ENCODE data around the gene CERS3. TPM values are rescaled to one million over a fixed set of nuclear protein-coding genes. Genes with fewer than 3 reads are reported as not detected.

The CERS3 gene
- total RNA-seq, 2 experiments from 2014 or later = 0.21 to 0.25 TPM

- Mint-ChIP-seq H3K27me3 (ENCODE audit: low read depth) (no peaks in the 10 kb centered on the region), H3K4me1 (ENCODE audit: low read depth) (no peaks in the 10 kb centered on the region), H3K36me3 (ENCODE audit: low read depth) (no peaks in the 10 kb centered on the region), H3K9me3 (no peaks in the 10 kb centered on the region), H3K27ac (no peak overlapping the region), H3K4me3 (no peak overlapping the region)
- no peak for DNase-seq
- CTCF ChIA-PET = no interaction called here
- intact Hi-C loops (cut with micrococcal nuclease) = no loop called here
Measured at GRCh38 chr15:100495861-100496260, 32.9 kb downstream of the CERS3 start.

- CTCF ChIA-PET = no interaction called here
Measured at GRCh38 chr15:100493213-100493612, 35.5 kb downstream of the CERS3 start.

DNA sequence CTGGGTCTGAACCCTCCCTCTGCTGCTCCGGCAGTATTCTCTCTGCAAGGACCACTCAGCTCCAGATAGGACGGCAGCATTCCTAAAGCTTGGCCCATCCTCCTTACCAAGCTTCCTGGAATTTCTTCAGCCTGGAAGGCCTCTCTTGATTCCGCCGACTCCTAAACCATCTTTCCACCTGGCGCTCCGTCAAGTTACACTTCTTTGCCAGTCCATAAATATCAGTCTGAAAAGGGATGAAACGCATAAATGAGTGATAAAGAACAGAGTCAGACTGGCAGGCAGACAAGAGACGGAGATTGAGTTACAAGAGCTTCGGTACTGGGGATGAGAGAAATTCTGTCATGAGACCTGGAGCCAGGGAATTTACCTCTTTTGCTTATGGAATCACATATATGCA lies 44.3 kb downstream of the CERS3 start:
- intact Hi-C loops (cut with micrococcal nuclease) = no loop called here
- CTCF ChIA-PET = no interaction called here
- peaks cover under 1% of the 10 kb centered on the region for H3K9me3 Mint-ChIP-seq
- H3K27ac Mint-ChIP-seq = no peak overlapping the region
- H3K27me3 Mint-ChIP-seq (ENCODE audit: low read depth) = no peaks in the 10 kb centered on the region
- H3K36me3 Mint-ChIP-seq (ENCODE audit: low read depth) = peaks cover under 1% of the 10 kb centered on the region
- DNase-seq = no peak
- H3K4me1 Mint-ChIP-seq (ENCODE audit: low read depth) = no peaks in the 10 kb centered on the region
- no peak overlapping the region for H3K4me3 Mint-ChIP-seq

More at GRCh38 chr15:100493213-100493612, 35.5 kb downstream of the CERS3 start:
- Mint-ChIP-seq H3K27me3 (ENCODE audit: low read depth) (no peaks in the 10 kb centered on the region), H3K27ac (no peak overlapping the region), H3K36me3 (ENCODE audit: low read depth) (no peaks in the 10 kb centered on the region), H3K4me3 (no peak overlapping the region), H3K9me3 (no peaks in the 10 kb centered on the region), H3K4me1 (ENCODE audit: low read depth) (no peaks in the 10 kb centered on the region)
- intact Hi-C loops (cut with micrococcal nuclease) = no loop called here
- no peak for DNase-seq

DNA sequence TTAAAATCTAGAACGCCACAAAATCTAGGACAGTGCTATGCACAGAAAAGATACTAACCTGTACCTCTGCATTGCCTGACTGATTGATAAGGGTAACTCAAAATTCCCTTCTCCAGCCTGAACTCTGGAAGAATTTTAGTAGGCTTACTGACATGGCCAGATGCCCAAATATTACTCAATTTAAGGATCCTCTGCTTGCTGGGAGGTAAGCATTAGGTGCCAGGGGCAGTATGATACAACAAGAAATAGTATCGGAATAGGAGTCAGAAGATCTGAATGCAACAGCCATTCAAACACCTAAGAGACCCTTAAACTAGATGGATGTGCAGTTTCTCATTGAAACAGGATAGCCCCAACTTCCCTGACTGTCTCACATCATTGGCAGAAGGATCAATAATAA lies 45.4 kb downstream of the CERS3 start:
- peaks cover 11% of the 10 kb centered on the region for H3K36me3 Mint-ChIP-seq (ENCODE audit: low read depth)
- intact Hi-C loops (cut with micrococcal nuclease) = no loop called here

DNA sequence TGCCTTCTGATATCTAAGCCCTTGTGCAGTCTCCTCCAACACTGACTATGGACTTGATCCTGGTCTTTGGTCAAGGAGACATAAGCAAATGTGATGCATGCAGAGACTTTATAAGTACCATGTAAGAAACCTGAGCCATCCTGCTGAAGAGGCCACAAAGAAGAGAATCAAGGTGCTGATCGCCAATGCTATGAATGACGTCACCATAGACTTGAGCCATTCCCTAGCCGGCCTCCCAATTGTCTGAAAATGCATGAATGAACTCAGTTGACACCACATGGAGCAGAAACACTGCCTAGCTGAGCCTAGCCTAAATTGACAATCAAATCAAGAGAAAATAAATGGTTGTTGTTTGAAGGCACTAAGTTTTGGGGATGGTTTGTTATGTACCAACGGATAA lies 51.9 kb downstream of the CERS3 start:
- Mint-ChIP-seq H3K27me3 (ENCODE audit: low read depth) (no peaks in the 10 kb centered on the region), H3K27ac (no peak overlapping the region), H3K4me3 (no peak overlapping the region), H3K4me1 (ENCODE audit: low read depth) (no peaks in the 10 kb centered on the region), H3K36me3 (ENCODE audit: low read depth) (peaks cover 19% of the 10 kb centered on the region), H3K9me3 (peaks cover 27% of the 10 kb centered on the region)
- CTCF ChIA-PET = no interaction called here
- no peak for DNase-seq
- intact Hi-C loops (cut with micrococcal nuclease) = no loop called here

More for the DNA sequence above, 45.4 kb downstream of the CERS3 start:
- no peak for DNase-seq
- H3K27me3 Mint-ChIP-seq (ENCODE audit: low read depth) = no peaks in the 10 kb centered on the region
- H3K27ac Mint-ChIP-seq = no peak overlapping the region
- H3K4me3 Mint-ChIP-seq = no peak overlapping the region
- no peaks in the 10 kb centered on the region for H3K4me1 Mint-ChIP-seq (ENCODE audit: low read depth)
- CTCF ChIA-PET = no interaction called here
- peaks cover 11% of the 10 kb centered on the region for H3K9me3 Mint-ChIP-seq

- H3K4me1 Mint-ChIP-seq (ENCODE audit: low read depth) = no peaks in the 10 kb centered on the region
- intact Hi-C loops (cut with micrococcal nuclease) = no loop called here
- peaks cover 11% of the 10 kb centered on the region for H3K9me3 Mint-ChIP-seq
- no peak overlapping the region for H3K4me3 Mint-ChIP-seq
- CTCF ChIA-PET = no interaction called here
- H3K27me3 Mint-ChIP-seq (ENCODE audit: low read depth) = no peaks in the 10 kb centered on the region
- peaks cover 4% of the 10 kb centered on the region for H3K36me3 Mint-ChIP-seq (ENCODE audit: low read depth)
- H3K27ac Mint-ChIP-seq = no peak overlapping the region
- no peak for DNase-seq
Measured at GRCh38 chr15:100472736-100473135, 56.0 kb downstream of the CERS3 start.

DNA sequence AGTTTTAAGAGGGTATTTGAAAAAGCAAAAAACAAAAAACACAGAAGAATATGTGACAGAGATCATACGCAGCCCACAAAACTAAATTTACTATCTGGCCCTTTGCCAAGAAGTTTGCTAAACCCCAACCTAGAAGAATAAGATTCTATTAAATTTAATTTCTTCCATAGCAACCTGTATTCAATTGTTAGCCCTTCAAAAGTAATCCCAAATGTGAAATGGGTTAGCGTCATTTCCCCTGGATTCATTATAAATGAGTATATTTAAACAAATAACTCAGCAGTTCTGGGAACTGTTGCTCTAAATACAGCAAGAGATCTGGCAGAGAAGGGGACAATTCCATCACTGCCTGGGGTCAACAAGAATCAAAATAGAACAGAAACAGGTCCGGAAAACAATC lies 56.8 kb downstream of the CERS3 start:
- Mint-ChIP-seq H3K4me3 (no peak overlapping the region), H3K27me3 (ENCODE audit: low read depth) (no peaks in the 10 kb centered on the region), H3K27ac (no peak overlapping the region), H3K4me1 (ENCODE audit: low read depth) (no peaks in the 10 kb centered on the region), H3K9me3 (peaks cover 6% of the 10 kb centered on the region), H3K36me3 (ENCODE audit: low read depth) (peaks cover 3% of the 10 kb centered on the region)
- CTCF ChIA-PET = no interaction called here
- no peak for DNase-seq
- intact Hi-C loops (cut with micrococcal nuclease) = no loop called here

GRCh38 chr15:100468285-100468684 lies 60.5 kb downstream of the CERS3 start:
- intact Hi-C loops (cut with micrococcal nuclease) = no loop called here
- no peak for DNase-seq
- H3K4me3 Mint-ChIP-seq = no peak overlapping the region
- CTCF ChIA-PET = no interaction called here
- peaks cover 16% of the 10 kb centered on the region for H3K4me1 Mint-ChIP-seq (ENCODE audit: low read depth)
- no peaks in the 10 kb centered on the region for H3K9me3 Mint-ChIP-seq
- peaks cover 2% of the 10 kb centered on the region for H3K36me3 Mint-ChIP-seq (ENCODE audit: low read depth)
- H3K27me3 Mint-ChIP-seq (ENCODE audit: low read depth) = no peaks in the 10 kb centered on the region
- no peak overlapping the region for H3K27ac Mint-ChIP-seq

DNA sequence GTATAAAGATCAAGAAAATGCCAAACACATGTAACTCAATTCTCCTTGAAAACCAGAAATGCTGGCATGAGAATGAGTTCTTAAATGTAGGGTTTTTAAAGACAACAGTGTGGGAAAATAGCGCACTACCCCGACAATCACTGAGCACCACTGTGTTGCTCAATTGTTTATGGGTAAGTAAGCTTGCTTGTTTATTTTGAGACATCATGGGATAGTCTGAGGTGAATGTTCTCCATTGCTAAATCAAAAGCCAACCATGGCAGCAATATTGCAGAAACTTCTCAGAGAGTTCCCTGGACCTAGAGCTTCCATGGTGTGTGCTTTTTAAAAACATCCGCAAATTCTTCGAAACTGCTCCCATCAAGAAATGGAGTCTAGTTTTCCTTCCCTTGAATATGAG lies 62.7 kb downstream of the CERS3 start:
- Mint-ChIP-seq H3K27me3 (ENCODE audit: low read depth) (no peaks in the 10 kb centered on the region), H3K36me3 (ENCODE audit: low read depth) (no peaks in the 10 kb centered on the region), H3K9me3 (no peaks in the 10 kb centered on the region), H3K27ac (no peak overlapping the region), H3K4me1 (ENCODE audit: low read depth) (peaks cover 16% of the 10 kb centered on the region), H3K4me3 (no peak overlapping the region)
- intact Hi-C loops (cut with micrococcal nuclease) = no loop called here
- CTCF ChIA-PET = no interaction called here
- DNase-seq = no peak

DNA sequence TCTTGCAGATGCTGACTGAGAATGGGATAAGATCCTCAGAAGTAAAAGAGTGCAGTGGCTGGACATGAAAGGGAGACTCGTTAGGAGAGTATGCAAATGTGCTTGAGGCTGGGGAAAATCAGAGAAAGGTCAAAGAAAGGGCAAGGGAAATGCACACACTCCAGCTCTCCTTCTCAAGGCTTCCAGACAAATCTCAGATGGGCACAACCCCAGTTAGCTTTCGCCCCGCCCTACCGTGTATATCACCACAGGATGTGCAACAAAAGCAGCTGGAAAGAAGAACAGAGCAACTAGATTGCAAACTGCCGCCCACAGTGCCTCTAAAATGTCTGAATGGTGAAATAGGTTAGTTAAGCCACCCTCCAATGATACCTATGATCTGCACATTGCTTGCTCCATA lies 63.9 kb downstream of the CERS3 start:
- H3K4me1 Mint-ChIP-seq (ENCODE audit: low read depth) = peaks cover 21% of the 10 kb centered on the region
- H3K9me3 Mint-ChIP-seq = no peaks in the 10 kb centered on the region
- intact Hi-C loops (cut with micrococcal nuclease) = no loop called here
- H3K36me3 Mint-ChIP-seq (ENCODE audit: low read depth) = no peaks in the 10 kb centered on the region
- CTCF ChIA-PET = no interaction called here
- H3K4me3 Mint-ChIP-seq = no peak overlapping the region
- peak; percentile 13 for DNase-seq
- H3K27me3 Mint-ChIP-seq (ENCODE audit: low read depth) = no peaks in the 10 kb centered on the region
- no peak overlapping the region for H3K27ac Mint-ChIP-seq

DNA sequence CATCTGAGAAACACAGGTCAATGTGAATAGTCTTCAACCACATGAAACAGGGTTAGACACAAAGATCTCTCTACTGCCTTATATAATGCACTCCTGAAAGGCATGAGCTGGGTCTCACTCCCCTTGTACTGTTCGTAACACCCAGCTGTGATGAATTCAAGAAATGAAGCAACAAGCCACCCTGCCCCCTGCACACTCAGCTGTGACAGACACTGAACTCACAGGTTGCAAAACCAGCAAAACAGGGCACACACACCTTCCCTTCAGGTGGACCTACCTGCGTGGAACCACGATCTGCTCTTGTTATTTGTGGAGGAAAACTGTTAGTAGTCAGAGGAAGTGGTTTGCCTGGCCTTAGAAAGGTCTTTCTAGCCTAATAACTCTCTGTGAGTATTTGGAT lies 64.5 kb downstream of the CERS3 start:
- H3K4me1 Mint-ChIP-seq (ENCODE audit: low read depth) = peaks cover 21% of the 10 kb centered on the region

GRCh38 chr15:100463515-100463914 lies 65.2 kb downstream of the CERS3 start:
- no peak overlapping the region for H3K27ac Mint-ChIP-seq
- no peaks in the 10 kb centered on the region for H3K36me3 Mint-ChIP-seq (ENCODE audit: low read depth)
- no peaks in the 10 kb centered on the region for H3K9me3 Mint-ChIP-seq
- CTCF ChIA-PET = no interaction called here
- no peaks in the 10 kb centered on the region for H3K27me3 Mint-ChIP-seq (ENCODE audit: low read depth)
- peaks cover 21% of the 10 kb centered on the region for H3K4me1 Mint-ChIP-seq (ENCODE audit: low read depth)
- DNase-seq = no peak
- no peak overlapping the region for H3K4me3 Mint-ChIP-seq
- intact Hi-C loops (cut with micrococcal nuclease) = no loop called here

More for the DNA sequence above, 64.5 kb downstream of the CERS3 start:
- H3K27ac Mint-ChIP-seq = no peak overlapping the region
- H3K27me3 Mint-ChIP-seq (ENCODE audit: low read depth) = no peaks in the 10 kb centered on the region
- no peaks in the 10 kb centered on the region for H3K9me3 Mint-ChIP-seq
- intact Hi-C loops (cut with micrococcal nuclease) = no loop called here
- no peaks in the 10 kb centered on the region for H3K36me3 Mint-ChIP-seq (ENCODE audit: low read depth)
- no peak overlapping the region for H3K4me3 Mint-ChIP-seq
- DNase-seq = no peak
- CTCF ChIA-PET = no interaction called here

GRCh38 chr15:100461049-100461448 lies 67.7 kb downstream of the CERS3 start:
- Mint-ChIP-seq H3K4me3 (no peak overlapping the region), H3K36me3 (ENCODE audit: low read depth) (no peaks in the 10 kb centered on the region), H3K9me3 (no peaks in the 10 kb centered on the region), H3K27ac (no peak overlapping the region), H3K27me3 (ENCODE audit: low read depth) (no peaks in the 10 kb centered on the region), H3K4me1 (ENCODE audit: low read depth) (peaks cover 21% of the 10 kb centered on the region)
- DNase-seq = no peak
- CTCF ChIA-PET = no interaction called here
- intact Hi-C loops (cut with micrococcal nuclease) = no loop called here

GRCh38 chr15:100457201-100457600 lies 71.5 kb downstream of the CERS3 start:
- Mint-ChIP-seq H3K36me3 (ENCODE audit: low read depth) (no peaks in the 10 kb centered on the region), H3K27me3 (ENCODE audit: low read depth) (no peaks in the 10 kb centered on the region), H3K4me1 (ENCODE audit: low read depth) (peaks cover 5% of the 10 kb centered on the region), H3K4me3 (no peak overlapping the region), H3K27ac (no peak overlapping the region), H3K9me3 (no peaks in the 10 kb centered on the region)
- no peak for DNase-seq
- intact Hi-C loops (cut with micrococcal nuclease) = no loop called here
- CTCF ChIA-PET = no interaction called here
